GM12878 (cell line): ENCODE data around the gene WNT3A. TPM values are rescaled to one million over a fixed set of nuclear protein-coding genes. Genes with fewer than 3 reads are reported as not detected.
A peak's percentile ranks its signal among the peaks of the same experiment; 100 is the strongest.

Experiments
- ATAC-seq: fragments of 200-7000 bp; cut with Tn5 transposase; 3 replicates; pipeline ENCODE4 v1.9.1; 2020; ENCODE audit warnings: mild to moderate bottlenecking, moderate library complexity
- BruUV-seq: library from RNA; stranded (reverse); fragments of 400-500 nt; replicated peaks from 2 replicates; lab custom pipeline; 2021; lab: Mats Ljungman, UMichigan
- CTCF ChIA-PET: fragments of 300-600 bp; sonication (Branson Sonifier 250); formaldehyde crosslinking; extraction: SDS; loops from one replicate; lab custom pipeline; 2021; ENCODE audit warnings: inconsistent platforms; lab: Yijun Ruan, JAX
- POLR2A ChIA-PET: fragments of 350-600 bp; formaldehyde crosslinking; extraction: SDS; loops from one replicate; lab custom pipeline; 2021; ENCODE audit warnings: inconsistent platforms; lab: Charles Lee
- RAD21 ChIA-PET: fragments of 300-600 bp; sonication (Branson Sonifier 250); formaldehyde crosslinking; loops from one replicate; lab custom pipeline; 2023; ENCODE audit warnings: antibody characterized with exemption; ENCODE audit not compliant: unreplicated experiment; lab: Charles Lee
- SMC1A ChIA-PET: fragments of 300-600 bp; sonication (Branson Sonifier 250); formaldehyde crosslinking; loops from one replicate; lab custom pipeline; 2023; ENCODE audit not compliant: unreplicated experiment, uncharacterized antibody; lab: Charles Lee
- DNase-seq: peaks from one replicate; pipeline ENCODE4 v3.0.0-alpha.2; 2011; ENCODE audit warnings: low read depth, low spot score
- FAIRE-seq: peaks from 3 replicates; lab custom pipeline; 2011; peaks lifted over from hg19 to GRCh38; lab: Jason Lieb, UNC
- H2AFZ ChIP-seq: 2 replicates; pipeline ENCODE4 v1.6.0; 2011; ENCODE audit warnings: low read depth, low read length, control low read depth; ENCODE audit not compliant: control insufficient read depth
- H3K27ac ChIP-seq: 2 replicates; pipeline ENCODE4 v1.5.1; 2011; ENCODE audit warnings: control low read depth; ENCODE audit not compliant: control insufficient read depth, insufficient read depth
- H3K27me3 ChIP-seq, 2 experiments: replicated peaks in 1 of 2; 2 replicates each; pipeline versions ENCODE4 v1.6.0 to v1.6.1; 2011; ENCODE audit warnings: low read length in 1 of 2; ENCODE audit not compliant: control insufficient read depth in 2 of 2, insufficient read depth in 2 of 2
- H3K36me3 ChIP-seq, 2 experiments: 2 replicates each; pipeline ENCODE4 v1.5.1; 2011; ENCODE audit warnings: low read length in 1 of 2; ENCODE audit not compliant: control insufficient read depth in 2 of 2, insufficient read depth in 2 of 2
- H3K4me1 ChIP-seq: 2 replicates; pipeline ENCODE4 v1.6.1; 2011; ENCODE audit warnings: mild to moderate bottlenecking, low read length, moderate library complexity, mixed read lengths; ENCODE audit not compliant: control insufficient read depth, insufficient read depth
- H3K4me2 ChIP-seq: 2 replicates; pipeline ENCODE4 v1.6.0; 2011; ENCODE audit warnings: control low read depth; ENCODE audit not compliant: control insufficient read depth, insufficient read depth
- H3K4me3 ChIP-seq: fragments of 200-600 bp; sonication (generic); 2 replicates; pipeline ENCODE4 v1.5.1; 2016
- H3K79me2 ChIP-seq: 2 replicates; pipeline ENCODE4 v1.6.0; 2011; ENCODE audit warnings: low read length; ENCODE audit not compliant: control insufficient read depth, insufficient read depth
- H3K9ac ChIP-seq: 2 replicates; pipeline ENCODE4 v1.8.0; 2011; ENCODE audit warnings: low read length, control low read depth, mixed read lengths; ENCODE audit not compliant: control insufficient read depth, insufficient read depth
- H3K9me3 ChIP-seq: replicated peaks from 3 replicates; pipeline ENCODE4 v1.5.1; 2011; ENCODE audit warnings: mild to moderate bottlenecking, low read length; ENCODE audit not compliant: control insufficient read depth, insufficient read depth
- H4K20me1 ChIP-seq: 2 replicates; pipeline ENCODE4 v1.6.0; 2011; ENCODE audit not compliant: control insufficient read depth, insufficient read depth
- ASH2L ChIP-seq: fragments of 300-600, 200-600 bp; sonication (generic); IDR thresholded peaks from 2 replicates; pipeline ENCODE4 v1.6.1; 2017; ENCODE audit warnings: low read depth, mild to moderate bottlenecking, borderline replicate concordance
- CBX5 ChIP-seq: sonication (generic); IDR thresholded peaks from 2 replicates; pipeline ENCODE4 v1.6.1; 2016; ENCODE audit warnings: low read depth, moderate library complexity, mild to moderate bottlenecking, inconsistent platforms
- CEBPB ChIP-seq, 2 experiments: fragments of 150-350 bp in 1 of 2; IDR thresholded peaks; 2 replicates each; pipeline ENCODE4 v1.6.1; 2012 to 2014; ENCODE audit warnings: low read depth in 2 of 2, low read length in 2 of 2, borderline replicate concordance in 1 of 2, inconsistent platforms in 1 of 2
- CREB1 ChIP-seq: IDR thresholded peaks from 2 replicates; pipeline ENCODE4 v1.6.1; 2012; ENCODE audit warnings: low read depth, mild to moderate bottlenecking, inconsistent platforms
- EED ChIP-seq: sonication (generic); IDR thresholded peaks from 2 replicates; pipeline ENCODE4 v1.6.1; 2016; ENCODE audit warnings: antibody characterized with exemption, low read depth
- FOXM1 ChIP-seq: IDR thresholded peaks from 2 replicates; pipeline ENCODE4 v1.6.1; 2012; ENCODE audit warnings: low read depth, mild to moderate bottlenecking, inconsistent platforms, low read length, moderate library complexity
- NFYB ChIP-seq: IDR thresholded peaks from 2 replicates; pipeline ENCODE4 v1.6.1; 2011; ENCODE audit warnings: low read depth, mild to moderate bottlenecking, low read length, improper control_type of control experiment, moderate library complexity; ENCODE audit not compliant: insufficient read depth
- RAD21 ChIP-seq: IDR thresholded peaks from 2 replicates; pipeline ENCODE4 v1.6.1; 2011; ENCODE audit warnings: mild to moderate bottlenecking, low read depth, low read length, moderate library complexity; ENCODE audit not compliant: insufficient read depth
- RUNX3 ChIP-seq: IDR thresholded peaks from 2 replicates; pipeline ENCODE4 v1.6.1; 2012; ENCODE audit warnings: low read length, inconsistent platforms
- SMAD1 ChIP-seq: fragments of 450-650 bp; IDR thresholded peaks from 2 replicates; pipeline ENCODE4 v1.6.1; 2018; ENCODE audit warnings: mild to moderate bottlenecking, low read depth; ENCODE audit not compliant: partially characterized antibody
- TCF12 ChIP-seq: IDR thresholded peaks from 2 replicates; pipeline ENCODE4 v1.6.1; 2011; ENCODE audit warnings: low read depth, mild to moderate bottlenecking, low read length
- ZNF207 ChIP-seq: fragments of 450-650 bp; IDR thresholded peaks from 2 replicates; pipeline ENCODE4 v1.6.1; 2014; ENCODE audit warnings: antibody characterized with exemption, mild to moderate bottlenecking, borderline replicate concordance
- WGBS: methylation state at CpG from one replicate; pipeline ENCODE4 v1.1.6; 2016; ENCODE audit warnings: low lambda C conversion rate; ENCODE audit not compliant: insufficient replicate concordance, insufficient coverage; ENCODE audit errors: missing lambda C conversion rate; 5-methylcytosine and 5-hydroxymethylcytosine counted together
- in situ Hi-C: fragments of 300-500 bp; cut with MboI; formaldehyde crosslinking; loops from 9 replicates; pipeline ENCODE4 v1.14.3; 2018; ENCODE audit warnings: mixed read lengths
- intact Hi-C: fragments of 100-400 bp; cut with micrococcal nuclease; formaldehyde crosslinking; loops from one replicate; pipeline ENCODE4 v1.14.2; 2022; ENCODE audit not compliant: unreplicated experiment
- polyA plus RNA-seq, 11 experiments: library from polyadenylated mRNA; depleted of rRNA in 4 of 11; unstranded in 6 of 11; stranded (reverse) in 5 of 11; fragments of >200 nt; fragmentation: Nextera tagmentation in 4 of 11; fragmentation: Illumina TruSeq in 1 of 11; extraction: Ambion mirVana in 4 of 11; extraction: Trizol in 1 of 11; gene quantifications; 1 replicate in 1 of 11; 2 replicates in 10 of 11; pipeline versions ENCODE4 v1.2.1 to v1.2.3, GENCODE V29; 2011 to 2016; ENCODE audit warnings: inconsistent platforms in 2 of 11, missing spikeins in 2 of 11, low read depth in 1 of 11
- total RNA-seq, 4 experiments: library from RNA; depleted of rRNA in 3 of 4; stranded (reverse); fragments of >200 nt in 3 of 4; fragmentation: Illumina TruSeq in 1 of 4; extraction: Trizol in 1 of 4; gene quantifications; 2 replicates each; pipeline versions ENCODE4 v1.2.1 to v1.2.3, GENCODE V29; 2013 to 2021
- TF ChIP-seq, protein P1 (sequence below): fragments of 150-350 bp; IDR thresholded peaks from 2 replicates; pipeline ENCODE4 v1.6.1; 2016; ENCODE audit warnings: low read depth, low read length
- TF ChIP-seq, protein P2 (sequence below): fragments of 450-650 bp; IDR thresholded peaks from 2 replicates; pipeline ENCODE4 v1.6.1; 2014; ENCODE audit warnings: mild to moderate bottlenecking
- TF ChIP-seq, protein P3 (sequence below), 3 experiments: IDR thresholded peaks in 2 of 3; conservative IDR thresholded peaks in 1 of 3; 2 replicates each; pipeline ENCODE4 v1.5.1; 2011; ENCODE audit warnings: low read depth in 3 of 3, low read length in 3 of 3, mild to moderate bottlenecking in 3 of 3, control low read depth in 2 of 3, moderate library complexity in 2 of 3, inconsistent platforms in 1 of 3, mixed read lengths in 1 of 3; ENCODE audit not compliant: control insufficient read depth in 2 of 3, insufficient read depth in 1 of 3; ENCODE audit errors: extremely low read depth in 1 of 3
- TF ChIP-seq, protein P4 (sequence below): fragments of 150-350 bp; IDR thresholded peaks from 2 replicates; pipeline ENCODE4 v1.6.1; 2014; ENCODE audit warnings: mild to moderate bottlenecking, low read depth, low read length

Gene WNT3A
- total and polyA plus RNA-seq, 10 of the 15 experiments (the other 5 are each of a cell fraction or from before 2014, with no cell fraction given) = 0.16 TPM; not detected in 9

DNA sequence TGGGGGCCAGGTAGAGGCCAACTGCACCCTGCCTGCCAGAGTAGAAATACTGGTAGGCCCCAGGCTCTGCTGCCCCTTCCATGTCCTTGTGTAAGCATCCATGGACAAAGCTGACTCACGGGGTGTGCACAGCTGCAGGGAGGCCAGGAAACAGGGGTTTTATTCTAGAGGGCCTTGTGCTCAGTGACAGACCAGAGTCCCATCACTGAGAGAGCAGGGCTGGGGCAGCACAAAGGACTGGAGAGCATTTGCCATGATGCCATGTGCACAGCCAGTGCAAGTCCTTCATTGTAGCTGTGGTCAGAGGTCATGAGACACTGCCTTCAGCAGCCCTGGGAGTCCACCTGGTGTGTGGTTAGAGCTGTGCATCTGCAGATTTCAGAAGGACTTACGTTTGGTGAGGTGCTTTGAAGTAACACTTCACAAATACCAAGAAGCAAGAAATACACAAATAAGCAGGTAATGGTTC lies 83.8 kb downstream of the WNT3A start:
- WGBS = 15% methylated on average over 2 of the region's 2 CpGs
- DNase-seq (no peak), ATAC-seq (peak; percentile 28), FAIRE-seq (no peak)
- Histone ChIP-seq H3K4me3 (no peak overlapping the region), H4K20me1 (peaks cover 71% of the 10 kb centered on the region), H3K79me2 (peaks cover 100% of the 10 kb centered on the region), H3K4me2 (peak overlapping the region; percentile 77; the same call in 1 of the 2 replicates), H3K9me3 (peaks cover 26% of the 10 kb centered on the region; the same call in 2 of the 3 replicates), H3K4me1 (peaks cover 48% of the 10 kb centered on the region), H3K27me3 (no peaks in the 10 kb centered on the region), H3K27ac (no peak overlapping the region), H3K9ac (no peak overlapping the region), H2AFZ (no peak overlapping the region), H3K36me3 (peaks cover 16 to 26% of the 10 kb centered on the region in 2 experiments; a peak in 3 of 4 replicates)
- no TSS peak for BruUV-seq
- intact Hi-C loops (no loop called here), in situ Hi-C loops (no loop called here)
- ChIA-PET RAD21 (interaction anchor here (1.4 kb wide), 1 partner anchor 11 kb away, joined by 3 read pairs; no protein-coding TSS in a partner anchor), CTCF (interaction anchor here (1.3 to 2.5 kb wide), 2 partner anchors 89 to 91 kb away, joined by 3 to 13 read pairs; no protein-coding TSS in a partner anchor), POLR2A (no interaction called here), SMC1A (interaction anchor here (0.8 kb wide), 1 partner anchor 45 kb away, joined by 3 read pairs; no protein-coding TSS in a partner anchor)
- no peak for TF ChIP-seq CREB1
- TF ChIP-seq SMAD1 = no peak
- TF ChIP-seq, protein P1, sequence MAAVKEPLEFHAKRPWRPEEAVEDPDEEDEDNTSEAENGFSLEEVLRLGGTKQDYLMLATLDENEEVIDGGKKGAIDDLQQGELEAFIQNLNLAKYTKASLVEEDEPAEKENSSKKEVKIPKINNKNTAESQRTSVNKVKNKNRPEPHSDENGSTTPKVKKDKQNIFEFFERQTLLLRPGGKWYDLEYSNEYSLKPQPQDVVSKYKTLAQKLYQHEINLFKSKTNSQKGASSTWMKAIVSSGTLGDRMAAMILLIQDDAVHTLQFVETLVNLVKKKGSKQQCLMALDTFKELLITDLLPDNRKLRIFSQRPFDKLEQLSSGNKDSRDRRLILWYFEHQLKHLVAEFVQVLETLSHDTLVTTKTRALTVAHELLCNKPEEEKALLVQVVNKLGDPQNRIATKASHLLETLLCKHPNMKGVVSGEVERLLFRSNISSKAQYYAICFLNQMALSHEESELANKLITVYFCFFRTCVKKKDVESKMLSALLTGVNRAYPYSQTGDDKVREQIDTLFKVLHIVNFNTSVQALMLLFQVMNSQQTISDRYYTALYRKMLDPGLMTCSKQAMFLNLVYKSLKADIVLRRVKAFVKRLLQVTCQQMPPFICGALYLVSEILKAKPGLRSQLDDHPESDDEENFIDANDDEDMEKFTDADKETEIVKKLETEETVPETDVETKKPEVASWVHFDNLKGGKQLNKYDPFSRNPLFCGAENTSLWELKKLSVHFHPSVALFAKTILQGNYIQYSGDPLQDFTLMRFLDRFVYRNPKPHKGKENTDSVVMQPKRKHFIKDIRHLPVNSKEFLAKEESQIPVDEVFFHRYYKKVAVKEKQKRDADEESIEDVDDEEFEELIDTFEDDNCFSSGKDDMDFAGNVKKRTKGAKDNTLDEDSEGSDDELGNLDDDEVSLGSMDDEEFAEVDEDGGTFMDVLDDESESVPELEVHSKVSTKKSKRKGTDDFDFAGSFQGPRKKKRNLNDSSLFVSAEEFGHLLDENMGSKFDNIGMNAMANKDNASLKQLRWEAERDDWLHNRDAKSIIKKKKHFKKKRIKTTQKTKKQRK = no peak
- no peak for TF ChIP-seq FOXM1
- 0 out of 2 replicates have a peak, but pooled peaks have one; percentile 24 for TF ChIP-seq TCF12
- no peak for TF ChIP-seq ASH2L
- TF ChIP-seq, protein P2, sequence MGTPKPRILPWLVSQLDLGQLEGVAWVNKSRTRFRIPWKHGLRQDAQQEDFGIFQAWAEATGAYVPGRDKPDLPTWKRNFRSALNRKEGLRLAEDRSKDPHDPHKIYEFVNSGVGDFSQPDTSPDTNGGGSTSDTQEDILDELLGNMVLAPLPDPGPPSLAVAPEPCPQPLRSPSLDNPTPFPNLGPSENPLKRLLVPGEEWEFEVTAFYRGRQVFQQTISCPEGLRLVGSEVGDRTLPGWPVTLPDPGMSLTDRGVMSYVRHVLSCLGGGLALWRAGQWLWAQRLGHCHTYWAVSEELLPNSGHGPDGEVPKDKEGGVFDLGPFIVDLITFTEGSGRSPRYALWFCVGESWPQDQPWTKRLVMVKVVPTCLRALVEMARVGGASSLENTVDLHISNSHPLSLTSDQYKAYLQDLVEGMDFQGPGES = no peak
- TF ChIP-seq, protein P3, sequence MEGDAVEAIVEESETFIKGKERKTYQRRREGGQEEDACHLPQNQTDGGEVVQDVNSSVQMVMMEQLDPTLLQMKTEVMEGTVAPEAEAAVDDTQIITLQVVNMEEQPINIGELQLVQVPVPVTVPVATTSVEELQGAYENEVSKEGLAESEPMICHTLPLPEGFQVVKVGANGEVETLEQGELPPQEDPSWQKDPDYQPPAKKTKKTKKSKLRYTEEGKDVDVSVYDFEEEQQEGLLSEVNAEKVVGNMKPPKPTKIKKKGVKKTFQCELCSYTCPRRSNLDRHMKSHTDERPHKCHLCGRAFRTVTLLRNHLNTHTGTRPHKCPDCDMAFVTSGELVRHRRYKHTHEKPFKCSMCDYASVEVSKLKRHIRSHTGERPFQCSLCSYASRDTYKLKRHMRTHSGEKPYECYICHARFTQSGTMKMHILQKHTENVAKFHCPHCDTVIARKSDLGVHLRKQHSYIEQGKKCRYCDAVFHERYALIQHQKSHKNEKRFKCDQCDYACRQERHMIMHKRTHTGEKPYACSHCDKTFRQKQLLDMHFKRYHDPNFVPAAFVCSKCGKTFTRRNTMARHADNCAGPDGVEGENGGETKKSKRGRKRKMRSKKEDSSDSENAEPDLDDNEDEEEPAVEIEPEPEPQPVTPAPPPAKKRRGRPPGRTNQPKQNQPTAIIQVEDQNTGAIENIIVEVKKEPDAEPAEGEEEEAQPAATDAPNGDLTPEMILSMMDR (IDR thresholded peaks at IDR 0.05 in 2 of 3, conservative IDR thresholded peaks at IDR 0.05 in 1 of 3; ENCODE audit: control insufficient read depth in 2 of 3, extremely low read depth in 1 of 3, insufficient read depth in 1 of 3, low read depth in 3 of 3, low read length in 3 of 3) = 0 out of 6 replicates have a peak, but pooled peaks of 1 of the 3 experiments have one; percentile 4
- TF ChIP-seq RAD21 = 0 out of 2 replicates have a peak, but pooled peaks have one; percentile 2
- TF ChIP-seq EED = no peak
- TF ChIP-seq, protein P4, sequence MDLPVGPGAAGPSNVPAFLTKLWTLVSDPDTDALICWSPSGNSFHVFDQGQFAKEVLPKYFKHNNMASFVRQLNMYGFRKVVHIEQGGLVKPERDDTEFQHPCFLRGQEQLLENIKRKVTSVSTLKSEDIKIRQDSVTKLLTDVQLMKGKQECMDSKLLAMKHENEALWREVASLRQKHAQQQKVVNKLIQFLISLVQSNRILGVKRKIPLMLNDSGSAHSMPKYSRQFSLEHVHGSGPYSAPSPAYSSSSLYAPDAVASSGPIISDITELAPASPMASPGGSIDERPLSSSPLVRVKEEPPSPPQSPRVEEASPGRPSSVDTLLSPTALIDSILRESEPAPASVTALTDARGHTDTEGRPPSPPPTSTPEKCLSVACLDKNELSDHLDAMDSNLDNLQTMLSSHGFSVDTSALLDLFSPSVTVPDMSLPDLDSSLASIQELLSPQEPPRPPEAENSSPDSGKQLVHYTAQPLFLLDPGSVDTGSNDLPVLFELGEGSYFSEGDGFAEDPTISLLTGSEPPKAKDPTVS = no peak
- no peak for TF ChIP-seq CBX5
- TF ChIP-seq CEBPB (IDR thresholded peaks at IDR 0.05; ENCODE audit: borderline replicate concordance in 1 of 2, low read depth in 2 of 2, low read length in 2 of 2) = no peak
- TF ChIP-seq RUNX3 = peak; percentile 56
- TF ChIP-seq NFYB = no peak
- TF ChIP-seq ZNF207 = no peak
